Ishikawa (cell line): ENCODE results near the gene OCIAD2.

ENCODE experiments used
- CEBPB ChIP-seq: IDR thresholded peaks from 2 replicates; pipeline ENCODE4 v1.6.1; 2012
- CREB1 ChIP-seq: IDR thresholded peaks from 2 replicates; pipeline ENCODE4 v1.6.1; 2012; ENCODE audit warnings: low read depth
- EGR1 ChIP-seq: IDR thresholded peaks from 2 replicates; pipeline ENCODE4 v1.6.1; 2012
- EP300 ChIP-seq: IDR thresholded peaks from 2 replicates; pipeline ENCODE4 v1.6.1; 2012; ENCODE audit warnings: borderline replicate concordance
- FOXM1 ChIP-seq: IDR thresholded peaks from 2 replicates; pipeline ENCODE4 v1.6.1; 2012; ENCODE audit warnings: low read depth, borderline replicate concordance
- NFIC ChIP-seq: IDR thresholded peaks from 2 replicates; pipeline ENCODE4 v1.6.1; 2012
- RAD21 ChIP-seq: IDR thresholded peaks from 2 replicates; pipeline ENCODE4 v1.6.1; 2012; ENCODE audit warnings: low read depth
- TAF1 ChIP-seq: IDR thresholded peaks from 2 replicates; pipeline ENCODE4 v1.6.1; 2012; ENCODE audit warnings: low read depth, mild to moderate bottlenecking
- TCF12 ChIP-seq: IDR thresholded peaks from 2 replicates; pipeline ENCODE4 v1.6.1; 2012; ENCODE audit warnings: low read depth
- TEAD4 ChIP-seq: IDR thresholded peaks from 2 replicates; pipeline ENCODE4 v1.6.1; 2012
- USF1 ChIP-seq: IDR thresholded peaks from 2 replicates; pipeline ENCODE4 v1.6.1; 2012
- YY1 ChIP-seq: IDR thresholded peaks from 2 replicates; pipeline ENCODE4 v1.6.1; 2012; ENCODE audit warnings: low read depth
- ZBTB7A ChIP-seq: IDR thresholded peaks from 2 replicates; pipeline ENCODE4 v1.6.1; 2012; ENCODE audit warnings: low read depth
- TF ChIP-seq, protein P1 (sequence below): IDR thresholded peaks from 2 replicates; pipeline ENCODE4 v1.6.1; 2012; ENCODE audit warnings: low read depth, mild to moderate bottlenecking
- TF ChIP-seq, protein P2 (sequence below): IDR thresholded peaks from 2 replicates; pipeline ENCODE4 v1.6.1; 2012

Gene OCIAD2

GRCh38 chr4:48841045-48841827 lies 65.3 kb downstream of the OCIAD2 start:
- no peak for TF ChIP-seq USF1
- no peak for TF ChIP-seq FOXM1
- TF ChIP-seq, protein P1, sequence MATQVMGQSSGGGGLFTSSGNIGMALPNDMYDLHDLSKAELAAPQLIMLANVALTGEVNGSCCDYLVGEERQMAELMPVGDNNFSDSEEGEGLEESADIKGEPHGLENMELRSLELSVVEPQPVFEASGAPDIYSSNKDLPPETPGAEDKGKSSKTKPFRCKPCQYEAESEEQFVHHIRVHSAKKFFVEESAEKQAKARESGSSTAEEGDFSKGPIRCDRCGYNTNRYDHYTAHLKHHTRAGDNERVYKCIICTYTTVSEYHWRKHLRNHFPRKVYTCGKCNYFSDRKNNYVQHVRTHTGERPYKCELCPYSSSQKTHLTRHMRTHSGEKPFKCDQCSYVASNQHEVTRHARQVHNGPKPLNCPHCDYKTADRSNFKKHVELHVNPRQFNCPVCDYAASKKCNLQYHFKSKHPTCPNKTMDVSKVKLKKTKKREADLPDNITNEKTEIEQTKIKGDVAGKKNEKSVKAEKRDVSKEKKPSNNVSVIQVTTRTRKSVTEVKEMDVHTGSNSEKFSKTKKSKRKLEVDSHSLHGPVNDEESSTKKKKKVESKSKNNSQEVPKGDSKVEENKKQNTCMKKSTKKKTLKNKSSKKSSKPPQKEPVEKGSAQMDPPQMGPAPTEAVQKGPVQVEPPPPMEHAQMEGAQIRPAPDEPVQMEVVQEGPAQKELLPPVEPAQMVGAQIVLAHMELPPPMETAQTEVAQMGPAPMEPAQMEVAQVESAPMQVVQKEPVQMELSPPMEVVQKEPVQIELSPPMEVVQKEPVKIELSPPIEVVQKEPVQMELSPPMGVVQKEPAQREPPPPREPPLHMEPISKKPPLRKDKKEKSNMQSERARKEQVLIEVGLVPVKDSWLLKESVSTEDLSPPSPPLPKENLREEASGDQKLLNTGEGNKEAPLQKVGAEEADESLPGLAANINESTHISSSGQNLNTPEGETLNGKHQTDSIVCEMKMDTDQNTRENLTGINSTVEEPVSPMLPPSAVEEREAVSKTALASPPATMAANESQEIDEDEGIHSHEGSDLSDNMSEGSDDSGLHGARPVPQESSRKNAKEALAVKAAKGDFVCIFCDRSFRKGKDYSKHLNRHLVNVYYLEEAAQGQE, result no peak
- TF ChIP-seq, protein P2, sequence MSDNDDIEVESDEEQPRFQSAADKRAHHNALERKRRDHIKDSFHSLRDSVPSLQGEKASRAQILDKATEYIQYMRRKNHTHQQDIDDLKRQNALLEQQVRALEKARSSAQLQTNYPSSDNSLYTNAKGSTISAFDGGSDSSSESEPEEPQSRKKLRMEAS, result no peak
- no peak for TF ChIP-seq NFIC
- TF ChIP-seq YY1, result no peak
- no peak for TF ChIP-seq EP300
- TF ChIP-seq RAD21, result no peak
- no peak for TF ChIP-seq CREB1
- TF ChIP-seq TAF1, result no peak
- no peak for TF ChIP-seq EGR1
- TF ChIP-seq CEBPB, result no peak
- TF ChIP-seq TCF12, result no peak
- no peak for TF ChIP-seq TEAD4
- TF ChIP-seq ZBTB7A, result no peak

GRCh38 chr4:48836658-48837057 lies 69.9 kb downstream of the OCIAD2 start:
- TF ChIP-seq NFIC (no peak), USF1 (no peak), TCF12 (no peak), CREB1 (no peak), RAD21 (no peak), TEAD4 (no peak), YY1 (no peak), TAF1 (no peak), EP300 (no peak), ZBTB7A (no peak), CEBPB (no peak), EGR1 (no peak), FOXM1 (no peak)
- TF ChIP-seq, protein P2, result no peak
- TF ChIP-seq, protein P1, result no peak
